Fibroblast of the conjunctiva (primary cell): ENCODE measurements around the gene MAIP1.

Source experiments
- DNase-seq: peaks from one replicate; pipeline ENCODE4 v3.0.0-alpha.2; 2010; ENCODE audit warnings: low read depth

MAIP1 gene

GRCh38 chr2:199991691-199992090 is 36.3 kb downstream of the MAIP1 start:
- DNase-seq = no peak

DNA sequence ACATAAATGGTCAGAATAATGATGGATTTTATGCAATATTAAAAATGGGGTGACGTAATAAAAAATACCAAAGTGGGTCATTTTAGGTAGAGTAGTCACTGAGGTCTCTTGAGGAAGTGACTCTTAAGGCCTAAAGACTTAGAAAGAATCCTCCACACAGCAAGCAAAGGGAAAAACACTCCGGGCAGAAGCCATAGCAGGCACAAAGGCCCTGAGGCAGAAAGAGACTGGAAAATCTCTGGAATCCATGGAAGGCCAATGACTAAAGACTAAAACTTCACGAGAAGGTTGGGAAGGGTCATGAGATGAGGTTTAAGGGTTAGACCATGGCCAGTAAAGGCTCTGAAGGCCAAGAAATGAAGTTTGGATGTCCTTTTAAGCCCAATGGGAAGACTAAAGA is 36.9 kb downstream of the MAIP1 start:
- no peak for DNase-seq

- no peak for DNase-seq
Observed at GRCh38 chr2:199994371-199994770, 39.0 kb downstream of the MAIP1 start.

DNA sequence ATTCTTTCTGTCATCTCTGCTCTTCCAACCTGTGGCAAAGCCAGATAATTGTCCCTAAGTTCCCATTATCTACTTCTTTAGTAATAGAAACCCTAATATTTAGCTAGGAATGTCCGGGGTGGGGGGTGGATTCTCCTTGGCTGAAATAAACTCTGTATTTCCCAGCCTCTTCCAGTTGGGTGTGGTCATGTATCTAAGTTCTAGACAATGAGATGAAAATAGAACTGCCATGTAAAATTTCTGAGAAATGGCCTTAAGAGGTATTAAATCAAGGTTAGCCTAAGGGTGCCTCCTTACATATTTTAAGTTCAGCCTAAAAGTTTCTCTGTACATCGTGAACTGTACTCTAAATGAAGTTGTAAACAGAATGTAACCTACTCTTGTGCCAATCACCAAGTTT is 39.5 kb downstream of the MAIP1 start:
- DNase-seq = no peak

GRCh38 chr2:199997296-199997695 is 41.9 kb downstream of the MAIP1 start:
- DNase-seq = no peak

DNA sequence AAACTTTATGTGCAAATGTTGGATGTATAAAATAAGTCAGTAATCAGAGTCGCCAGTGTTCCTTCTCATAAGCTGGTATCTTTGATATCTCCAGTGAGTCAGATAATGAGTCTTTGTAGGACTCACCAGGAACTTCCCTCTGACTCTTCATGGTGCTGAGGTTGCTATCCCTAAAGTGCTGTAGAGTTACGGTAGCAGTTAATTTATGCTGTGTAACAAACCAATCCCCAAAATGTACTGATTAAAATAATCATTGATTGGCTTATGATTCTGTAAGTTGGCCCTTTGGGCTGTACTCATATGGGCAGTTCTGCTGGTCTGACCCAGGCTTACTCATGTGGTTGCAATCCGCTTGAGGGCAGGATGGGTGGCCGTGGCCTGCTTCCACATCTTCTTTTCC is 43.8 kb downstream of the MAIP1 start:
- DNase-seq = no peak

DNA sequence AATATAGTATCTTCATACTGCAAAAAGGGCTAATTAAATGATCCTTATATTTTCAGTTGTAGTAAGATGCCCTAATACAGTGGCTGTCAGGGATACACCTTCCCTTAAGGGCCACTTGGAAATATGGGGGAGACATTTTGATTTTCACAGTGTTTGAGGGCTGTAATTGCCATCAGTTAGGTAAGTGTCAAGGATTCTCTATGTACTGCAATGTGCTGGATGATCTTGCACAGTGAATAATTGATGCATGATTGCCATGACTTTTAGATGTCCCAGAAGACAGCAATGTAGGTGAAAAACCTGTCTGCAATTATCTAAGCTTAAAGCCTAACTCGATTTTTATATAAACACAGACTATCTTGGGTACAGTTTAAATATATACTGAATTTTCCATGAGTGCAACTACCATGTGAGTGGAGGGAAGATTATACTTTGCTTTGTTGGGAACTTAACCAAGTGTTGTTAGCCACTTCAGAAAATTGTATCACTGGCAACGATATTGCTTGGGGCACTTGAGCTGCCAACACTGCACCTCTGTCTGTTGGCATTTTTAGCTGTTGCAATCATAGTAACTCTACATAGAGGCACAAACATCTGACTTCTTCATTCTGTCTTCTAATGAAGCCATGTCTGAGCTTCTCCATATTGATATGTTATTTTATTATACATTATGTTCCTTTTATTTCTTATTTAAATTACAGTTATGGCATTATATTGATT is 45.2 kb downstream of the MAIP1 start:
- DNase-seq = no peak

- no peak for DNase-seq
Observed at GRCh38 chr2:200003444-200003843, 48.1 kb downstream of the MAIP1 start.

GRCh38 chr2:200005675-200006074 is 50.3 kb downstream of the MAIP1 start:
- DNase-seq = no peak

- no peak for DNase-seq
Observed at GRCh38 chr2:200007306-200007705, 51.9 kb downstream of the MAIP1 start.

DNA sequence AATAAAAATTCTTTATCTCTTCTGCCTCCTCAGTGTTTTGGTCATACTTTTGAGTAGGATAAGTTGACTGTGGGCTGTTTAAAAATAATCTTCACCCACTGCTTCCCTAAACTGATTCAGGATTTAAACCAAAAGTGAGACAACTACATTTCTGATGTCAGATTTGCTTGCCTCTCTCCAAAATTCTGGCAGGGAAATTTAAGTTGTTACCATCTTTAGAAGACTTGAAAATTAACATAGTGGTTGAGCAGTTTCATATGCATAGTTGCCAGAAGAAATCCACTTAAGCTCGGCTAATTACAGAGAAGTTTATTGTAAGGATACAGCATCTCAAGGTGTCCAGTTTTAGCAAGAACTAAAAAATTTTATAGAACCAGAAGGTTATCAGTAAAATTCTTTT is 57.0 kb downstream of the MAIP1 start:
- DNase-seq = no peak
